SH-SY5Y (cell line): ENCODE results near the gene COLEC11.

Experiments
- GATA2 ChIP-seq: IDR thresholded peaks from 2 replicates; pipeline ENCODE4 v1.6.1; 2011; ENCODE audit warnings: mild to moderate bottlenecking, low read depth, low read length
- GATA3 ChIP-seq: IDR thresholded peaks from 2 replicates; pipeline ENCODE4 v1.6.1; 2011; ENCODE audit warnings: low read depth, mild to moderate bottlenecking, low read length, moderate library complexity

DNA sequence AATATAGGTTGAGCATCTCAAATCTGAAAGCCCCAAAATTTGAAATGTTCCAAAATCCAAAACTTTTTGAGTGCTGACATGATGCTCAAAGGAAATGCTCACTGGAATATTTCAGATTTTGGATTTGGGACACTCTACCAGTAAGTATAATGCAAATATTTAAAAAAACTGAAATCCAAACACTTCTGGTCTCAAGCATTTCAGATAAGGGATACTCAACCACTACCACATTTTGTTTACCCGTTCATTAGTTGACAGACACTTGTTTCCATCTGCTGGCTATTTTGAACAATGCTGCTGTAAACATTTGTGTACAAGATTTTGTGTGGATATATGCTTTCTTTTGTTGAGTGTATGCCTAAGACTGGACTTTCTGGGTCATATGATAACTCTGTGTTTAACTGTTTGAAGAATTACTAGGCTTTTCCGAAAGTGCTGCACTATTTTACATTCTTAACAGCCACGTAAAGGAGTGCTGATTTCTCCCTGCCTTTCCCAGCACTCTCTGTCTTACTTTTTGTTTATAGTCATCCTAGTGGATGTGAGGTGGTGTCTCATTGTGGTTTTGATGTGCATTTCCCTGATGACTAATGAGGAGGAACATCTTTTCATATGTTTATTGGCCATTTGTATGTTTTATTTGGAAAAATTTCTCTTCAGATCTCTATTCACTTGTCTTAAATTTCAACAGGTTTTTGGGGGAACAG, 89.0 kb downstream of the COLEC11 start:
- TF ChIP-seq GATA2 (no peak), GATA3 (no peak)
